ENCODE measurements around the gene GARIN5A. TPM values are rescaled to one million over a fixed set of nuclear protein-coding genes. Genes with fewer than 3 reads are reported as not detected.

The GARIN5A gene
- total and polyA plus RNA-seq, 2 of the 8 experiments (the other 6 are each of a cell fraction or from before 2014, with no cell fraction given): 9.1 to 18.5 TPM

GRCh38 chr19:50477751-50478515 lies 1.3 kb upstream of the GARIN5A start:
- POLR2A ChIA-PET (ENCODE audit: partially characterized antibody): interaction anchor here (0.7 to 2.7 kb wide), 13 partner anchors 7 to 613 kb away, joined by 3 to 12 read pairs (median 5); partner anchors contain the start of gene NR1H2
- Histone ChIP-seq H2BK12ac (ENCODE audit: low read depth, low read length) (no peak overlapping the region), H3K27me3 (replicated peaks in 1 of 4; ENCODE audit: control insufficient read depth in 3 of 4, extremely low read depth in 1 of 4, insufficient read depth in 3 of 4, low read length in 3 of 4) (no peaks in the 10 kb centered on the region; a peak in 1 of 7 replicates), H4K20me1 (replicated peaks in 1 of 2; ENCODE audit: control insufficient read depth in 1 of 2, insufficient read depth in 2 of 2, low read length in 2 of 2) (peaks cover 6 to 8% of the 10 kb centered on the region in 2 experiments), H2BK20ac (ENCODE audit: low read length) (no peak overlapping the region), H3K36me3 (ENCODE audit: control insufficient read depth in 2 of 4, insufficient read depth in 4 of 4, low read length in 3 of 4) (peaks cover 2 to 44% (median 10%) of the 10 kb centered on the region in 4 experiments; a peak in 6 of 8 replicates), H3K4ac (replicated peaks; ENCODE audit: insufficient read length, low read depth, low read length) (no peak overlapping the region), H3K9me3 (ENCODE audit: insufficient read depth in 2 of 2, low read depth in 1 of 2, low read length in 1 of 2) (peaks cover 3 to 6% of the 10 kb centered on the region in 2 experiments; a peak in 3 of 4 replicates), H3K27ac (ENCODE audit: low read depth, low read length) (no peak overlapping the region), H3K9ac (replicated peaks in 1 of 4; ENCODE audit: extremely low read depth in 1 of 4, low read depth in 3 of 4, low read length in 3 of 4) (no peak overlapping the region), H3K18ac (ENCODE audit: extremely low read depth, low read length) (no peak overlapping the region), H3K4me3 (ENCODE audit: extremely low read depth in 1 of 4, insufficient read depth in 2 of 4, low read depth in 3 of 4, low read length in 4 of 4) (peak overlapping the region in 1 of 4 experiments; percentile 79; a peak in 2 of 8 replicates), H2BK15ac (ENCODE audit: low read length) (no peak overlapping the region), H2BK5ac (ENCODE audit: low read depth, low read length) (no peak overlapping the region), H3K4me1 (replicated peaks in 1 of 4; ENCODE audit: control insufficient read depth in 3 of 4, insufficient read depth in 4 of 4, low read length in 3 of 4) (no peaks in the 10 kb centered on the region), H3K23me2 (ENCODE audit: low read depth, low read length) (peaks cover 2% of the 10 kb centered on the region; the same call in 1 of the 2 replicates), H3K79me2 (ENCODE audit: control insufficient read depth in 1 of 2, insufficient read depth in 2 of 2, low read length in 2 of 2) (peaks cover 4 to 16% of the 10 kb centered on the region in 2 experiments; a peak in 3 of 4 replicates), H2BK120ac (replicated peaks; ENCODE audit: low read depth, low read length) (no peak overlapping the region), H3K56ac (replicated peaks; ENCODE audit: insufficient read length, low read depth, low read length) (no peak overlapping the region), H2AFZ (ENCODE audit: low read length) (no peak overlapping the region), H3K79me1 (ENCODE audit: low read depth, low read length) (peaks cover 10% of the 10 kb centered on the region), H3K4me2 (ENCODE audit: insufficient read depth in 1 of 2, low read depth in 2 of 2, low read length in 2 of 2) (peak overlapping the region in 1 of 2 experiments; percentile 59; a peak in 2 of 4 replicates), H4K8ac (ENCODE audit: extremely low read depth, insufficient read depth, low read length) (no peak overlapping the region), H4K5ac (ENCODE audit: insufficient read length, low read depth, low read length) (no peak overlapping the region), H4K91ac (replicated peaks; ENCODE audit: insufficient read length, low read length) (no peak overlapping the region), H2AK5ac (ENCODE audit: low read depth, low read length) (no peak overlapping the region), H3K23ac (ENCODE audit: insufficient read length) (no peak overlapping the region), H3K14ac (ENCODE audit: insufficient read length) (no peak overlapping the region)
- CTCF ChIA-PET (ENCODE audit: partially characterized antibody): interaction anchor here (0.9 to 2.6 kb wide), 22 partner anchors 10 to 301 kb away, joined by 3 to 18 read pairs (median 6); partner anchors contain the start of gene JOSD2
- DNase-seq (ENCODE audit: low read depth in 1 of 2, low spot score in 2 of 2): no peak
- 96% methylated on average over 17 of the region's 17 CpGs; no CpG with 5 or more reads in 1 of the 2 experiments for WGBS, 2 experiments (ENCODE audit: extremely low coverage in 1 of 2, insufficient coverage in 1 of 2, insufficient read length in 1 of 2, insufficient replicate concordance in 2 of 2, low coverage in 1 of 2, low lambda C conversion rate in 2 of 2, missing lambda C conversion rate in 1 of 2)
- no peak for FAIRE-seq
- TF ChIP-seq CTCF (IDR thresholded peaks at IDR 0.05; ENCODE audit: control extremely low read depth in 1 of 3, insufficient read depth in 1 of 3, low read depth in 1 of 3, low read length in 3 of 3): no peak
- TF ChIP-seq ATF3 (IDR thresholded peaks at IDR 0.05; ENCODE audit: insufficient read depth, low read depth, low read length): no peak
- TF ChIP-seq JUN (IDR thresholded peaks at IDR 0.05; ENCODE audit: low read depth, low read length): no peak
- TF ChIP-seq POLR2A (IDR thresholded peaks at IDR 0.05; ENCODE audit: control extremely low read depth in 1 of 2, low read depth in 2 of 2, low read length in 2 of 2): no peak
- TF ChIP-seq SAP30 (IDR thresholded peaks at IDR 0.05; ENCODE audit: insufficient read depth, insufficient replicate concordance, low read length): no peak
- no peak for TF ChIP-seq TCF12 (IDR thresholded peaks at IDR 0.05; ENCODE audit: low read depth, low read length)
- TF ChIP-seq EGR1 (IDR thresholded peaks at IDR 0.05; ENCODE audit: borderline replicate concordance, low read depth, low read length): no peak
- no peak for TF ChIP-seq TBP (IDR thresholded peaks at IDR 0.05; ENCODE audit: low read depth, low read length)
- no peak for TF ChIP-seq FOSL1 (IDR thresholded peaks at IDR 0.05; ENCODE audit: insufficient read depth, low read depth, low read length)
